ENCODE measurements around the gene PCNX3.
"Not testable (repeated sequence)": the region's sequence is repeated elsewhere in the genome, so short reads cannot be mapped to it uniquely, and the experiment has no call there.

PCNX3 gene

GRCh38 chr11:65636108-65637031, 20.8 kb downstream of the PCNX3 start:
- TF ChIP-seq CTCF (IDR thresholded peaks at IDR 0.05) = no peak
- Histone ChIP-seq H3K4me3 (no peak overlapping the region), H3K27ac (no peak overlapping the region)
- no peak for DNase-seq (ENCODE audit: low spot score)

DNA sequence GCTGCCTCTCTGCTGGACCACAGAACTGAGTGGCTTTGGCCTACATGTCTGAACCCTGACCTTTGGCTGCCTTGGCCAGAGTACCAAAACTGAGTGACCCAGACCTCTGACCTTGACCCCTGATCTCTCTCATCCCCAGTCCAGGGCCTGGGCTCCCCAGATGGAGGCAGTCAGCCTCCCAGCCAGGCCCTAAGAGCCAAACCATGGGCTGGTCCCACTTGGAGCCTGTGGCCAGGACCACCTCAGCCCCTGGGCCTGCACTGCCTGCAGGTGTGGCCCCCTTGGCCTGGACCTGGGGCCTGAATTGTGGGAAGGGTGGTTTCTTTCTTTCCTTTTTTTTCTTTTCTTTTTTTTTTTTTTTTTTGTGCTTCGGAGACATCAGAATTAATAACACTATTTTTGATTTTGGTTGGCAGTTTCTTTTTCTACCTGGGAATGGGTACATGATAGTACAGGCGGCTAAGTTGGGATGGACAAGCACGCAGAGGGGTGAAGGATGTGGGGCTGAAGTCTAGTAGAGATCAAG, 21.5 kb downstream of the PCNX3 start:
- Histone ChIP-seq H3K27ac (peak overlapping the region; percentile 50 to 97), H3K4me3 (no peak overlapping the region)
- DNase-seq (ENCODE audit: low spot score) = no peak
- no peak for TF ChIP-seq CTCF (IDR thresholded peaks at IDR 0.05)

DNA sequence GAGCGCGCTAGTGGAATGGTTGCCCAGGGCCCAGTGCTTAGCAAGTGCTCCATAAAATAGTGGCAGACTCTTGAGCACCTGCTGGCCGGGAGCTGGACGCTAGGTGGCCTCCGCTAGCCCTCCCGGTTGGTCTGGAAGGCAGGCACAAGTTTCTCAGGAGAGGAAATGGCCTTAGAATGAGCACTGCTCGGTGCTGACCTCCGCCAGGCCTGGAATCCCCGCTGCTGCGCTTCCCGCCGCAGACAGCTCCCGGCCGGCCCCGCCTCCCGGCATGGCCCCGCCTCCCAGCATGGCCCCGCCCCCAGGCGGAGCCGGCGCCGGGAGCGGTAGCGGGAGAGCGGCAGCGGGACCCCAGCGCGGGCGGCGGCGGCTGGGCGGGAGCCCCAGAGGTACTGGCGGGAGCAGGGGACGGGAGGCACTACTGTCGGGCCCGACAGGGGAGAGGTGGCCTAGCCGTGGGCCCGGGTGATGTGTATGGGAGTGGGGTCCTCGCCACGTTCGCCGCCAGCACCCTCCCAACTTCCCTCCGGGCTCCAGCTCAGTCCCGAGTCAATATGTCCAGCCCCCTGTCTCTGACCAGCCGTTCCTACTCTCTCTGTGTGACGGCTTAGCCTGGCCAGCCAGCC, 22.3 kb downstream of the PCNX3 start, which contains the start of gene SIPA1:
Gene SIPA1 (plus strand): TSS at position 308 of the 626 bp plus-strand sequence. CDS start 2,821 bp downstream, outside the sequence.
- TF ChIP-seq CTCF (IDR thresholded peaks at IDR 0.05) = no peak
- peak; percentile 83 for DNase-seq (ENCODE audit: low spot score)
- Histone ChIP-seq H3K27ac (peak within 1 kb of the TSS; percentile 50 to 97), H3K4me3 (peak within 1 kb of the TSS; percentile 96)

DNA sequence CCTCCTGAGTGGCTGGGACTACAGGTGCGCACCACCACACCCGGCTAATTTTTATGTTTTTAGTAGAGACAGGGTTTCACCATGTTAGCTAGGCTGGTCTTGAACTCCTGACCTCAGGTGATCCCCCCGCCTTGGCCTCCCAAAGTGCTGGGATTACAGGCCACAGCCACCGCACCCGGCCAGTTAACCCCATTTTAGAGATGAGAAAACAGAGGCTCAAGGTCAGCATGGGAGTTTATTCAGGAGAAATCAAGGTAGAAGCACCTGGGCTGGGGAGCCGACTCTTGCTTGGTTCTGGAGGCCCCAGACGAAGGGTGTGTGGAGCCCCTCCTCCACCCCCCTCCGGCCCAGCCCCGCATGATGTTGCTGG, 23.6 kb downstream of the PCNX3 start:
- not testable (repeated sequence) for DNase-seq (ENCODE audit: low spot score)
- peak overlapping the region in 1 of 2 donors; percentile 97 for H3K27ac ChIP-seq
- H3K4me3 ChIP-seq = peak overlapping the region; percentile 96

GRCh38 chr11:65639623-65640482, 24.3 kb downstream of the PCNX3 start:
- no peak for DNase-seq (ENCODE audit: low spot score)
- no peak for TF ChIP-seq CTCF (IDR thresholded peaks at IDR 0.05)
- Histone ChIP-seq H3K4me3 (peak overlapping the region; percentile 96), H3K27ac (peak overlapping the region; percentile 2 to 97)

DNA sequence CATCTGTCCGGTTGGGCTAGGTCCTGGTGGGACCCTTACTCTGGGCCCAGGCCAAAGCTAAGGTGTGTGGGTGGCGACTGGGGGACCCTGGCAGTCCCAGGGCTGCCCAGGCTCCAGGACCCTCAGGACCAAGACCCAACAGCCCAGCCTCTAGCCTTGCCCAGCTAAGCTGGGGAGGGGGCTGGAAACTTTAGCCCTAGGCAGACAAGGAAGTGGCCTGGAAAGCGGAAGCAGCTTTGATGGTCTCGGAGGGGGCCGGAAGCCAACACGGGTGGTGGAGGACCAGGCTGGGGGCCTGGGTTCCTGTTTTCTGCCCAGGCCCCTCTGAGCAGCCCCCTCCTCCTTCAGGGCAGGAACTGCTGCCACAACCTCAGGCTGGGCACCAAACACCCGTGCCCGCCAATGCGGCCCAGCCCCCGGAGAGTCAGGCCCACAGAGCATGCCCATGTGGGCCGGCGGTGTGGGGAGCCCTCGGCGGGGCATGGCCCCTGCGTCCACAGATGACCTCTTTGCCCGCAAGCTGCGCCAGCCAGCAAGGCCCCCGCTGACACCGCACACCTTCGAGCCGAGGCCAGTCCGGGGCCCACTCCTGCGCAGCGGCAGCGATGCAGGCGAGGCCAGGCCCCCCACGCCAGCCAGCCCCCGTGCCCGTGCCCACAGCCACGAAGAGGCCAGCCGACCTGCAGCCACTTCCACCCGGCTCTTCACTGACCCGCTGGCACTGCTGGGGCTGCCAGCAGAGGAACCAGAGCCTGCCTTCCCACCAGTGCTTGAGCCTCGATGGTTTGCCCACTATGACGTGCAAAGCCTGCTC, 25.1 kb downstream of the PCNX3 start:
- H3K4me3 ChIP-seq = peak overlapping the region; percentile 96
- peak overlapping the region; percentile 2 to 97 for H3K27ac ChIP-seq
- DNase-seq (ENCODE audit: low spot score) = no peak
- no peak for TF ChIP-seq CTCF (IDR thresholded peaks at IDR 0.05)
